ENCODE data around the gene DDX56. TPM values are rescaled to one million over a fixed set of nuclear protein-coding genes. Genes with fewer than 3 reads are reported as not detected.

The DDX56 gene
- total RNA-seq, 1 experiment from 2014 or later = 83.1 TPM

- peaks cover 9% of the 10 kb centered on the region; the same call in 1 of the 2 replicates for H3K27me3 Mint-ChIP-seq (ENCODE audit: low read depth)
- POLR2A ChIA-PET = no interaction called here
- no peaks in the 10 kb centered on the region for H3K4me1 Mint-ChIP-seq
- peaks cover 5% of the 10 kb centered on the region for H3K9me3 Mint-ChIP-seq
- H3K36me3 Mint-ChIP-seq = no peaks in the 10 kb centered on the region
- no peak overlapping the region for H3K27ac Mint-ChIP-seq
- no peak overlapping the region for H3K4me3 Mint-ChIP-seq
- DNase-seq (ENCODE audit: low spot score) (no peak), ATAC-seq (no peak)
- CTCF ChIA-PET = interaction anchor here (4.3 kb wide), 1 partner anchor 14 kb away, joined by 22 read pairs; no protein-coding TSS in a partner anchor
- TF ChIP-seq ZMAT4 (CRISPR knock-in tag; IDR thresholded peaks at IDR 0.05) (no peak), ZBTB21 (CRISPR knock-in tag; IDR thresholded peaks at IDR 0.05; ENCODE audit: borderline replicate concordance) (no peak), ZSCAN18 (CRISPR knock-in tag; IDR thresholded peaks at IDR 0.05) (no peak), E2F4 (CRISPR knock-in tag; IDR thresholded peaks at IDR 0.05; ENCODE audit: borderline replicate concordance, low read depth) (no peak), MLX (CRISPR knock-in tag; IDR thresholded peaks at IDR 0.05) (no peak), ZNF425 (CRISPR knock-in tag; conservative IDR thresholded peaks at IDR 0.05) (no peak), ZNF281 (CRISPR knock-in tag; IDR thresholded peaks at IDR 0.05) (no peak), PRRX2 (CRISPR knock-in tag; IDR thresholded peaks at IDR 0.05) (no peak), ZNF512 (CRISPR knock-in tag; IDR thresholded peaks at IDR 0.05; ENCODE audit: borderline replicate concordance) (no peak), KAT7 (CRISPR knock-in tag; IDR thresholded peaks at IDR 0.05; ENCODE audit: borderline replicate concordance) (no peak), TCF7 (CRISPR knock-in tag; IDR thresholded peaks at IDR 0.05; ENCODE audit: low read depth) (no peak), ZNF671 (CRISPR knock-in tag; IDR thresholded peaks at IDR 0.05) (no peak), IRF2 (CRISPR knock-in tag; IDR thresholded peaks at IDR 0.05; ENCODE audit: borderline replicate concordance, low read depth) (no peak), ZNF532 (CRISPR knock-in tag; IDR thresholded peaks at IDR 0.05; ENCODE audit: borderline replicate concordance) (no peak), ATF3 (CRISPR knock-in tag; conservative IDR thresholded peaks at IDR 0.05) (no peak), ZBTB43 (CRISPR knock-in tag; IDR thresholded peaks at IDR 0.05) (no peak), EMX1 (CRISPR knock-in tag; IDR thresholded peaks at IDR 0.05) (no peak), USF1 (CRISPR knock-in tag; IDR thresholded peaks at IDR 0.05) (no peak)
Observed at GRCh38 chr7:44520574-44520973, 53.1 kb downstream of the DDX56 start.

Data from WTC11 (cell line).